ENCODE data around the gene SOD1. TPM values are rescaled to one million over a fixed set of nuclear protein-coding genes. Genes with fewer than 3 reads are reported as not detected.
"Not testable (repeated sequence)": the region's sequence is repeated elsewhere in the genome, so short reads cannot be mapped to it uniquely, and the experiment has no call there.

Gene SOD1
- total and polyA plus RNA-seq, 2 experiments from 2014 or later = 242 to 463 TPM

GRCh38 chr21:31629972-31630711 lies 29.4 kb upstream of the SOD1 start:
- no peaks in the 10 kb centered on the region for H3K36me3 ChIP-seq
- H3K27ac ChIP-seq = no peak overlapping the region
- H3K27me3 ChIP-seq = no peaks in the 10 kb centered on the region
- H3K4me3 ChIP-seq = no peak overlapping the region
- TF ChIP-seq CTCF (IDR thresholded peaks at IDR 0.05; ENCODE audit: low read depth, low read length) = no peak
- H3K4me1 ChIP-seq (ENCODE audit: low read depth) = no peaks in the 10 kb centered on the region
- no peaks in the 10 kb centered on the region for H3K9me3 ChIP-seq (ENCODE audit: low read depth)
- peak in 1 of 2 donors; percentile 91 for DNase-seq (ENCODE audit: low read depth in 1 of 2, low spot score in 1 of 2)

GRCh38 chr21:31631881-31632280 lies 27.6 kb upstream of the SOD1 start:
- not testable (repeated sequence) for DNase-seq (ENCODE audit: low read depth in 1 of 2, low spot score in 1 of 2); H3K4me3 ChIP-seq; H3K36me3 ChIP-seq; H3K27me3 ChIP-seq; H3K9me3 ChIP-seq (ENCODE audit: low read depth); H3K4me1 ChIP-seq (ENCODE audit: low read depth); H3K27ac ChIP-seq

- no peak overlapping the region for H3K4me3 ChIP-seq
- no peak for DNase-seq (ENCODE audit: low read depth in 1 of 2, low spot score in 1 of 2)
- no peaks in the 10 kb centered on the region for H3K4me1 ChIP-seq (ENCODE audit: low read depth)
- no peaks in the 10 kb centered on the region for H3K36me3 ChIP-seq
- H3K9me3 ChIP-seq (ENCODE audit: low read depth) = no peaks in the 10 kb centered on the region
- no peaks in the 10 kb centered on the region for H3K27me3 ChIP-seq
- TF ChIP-seq CTCF (IDR thresholded peaks at IDR 0.05; ENCODE audit: low read depth, low read length) = no peak
- H3K27ac ChIP-seq = no peak overlapping the region
Observed at GRCh38 chr21:31634993-31635392, 24.5 kb upstream of the SOD1 start.

- Histone ChIP-seq H3K9me3 (ENCODE audit: low read depth) (no peaks in the 10 kb centered on the region), H3K4me3 (no peak overlapping the region), H3K36me3 (no peaks in the 10 kb centered on the region), H3K27me3 (no peaks in the 10 kb centered on the region), H3K27ac (no peak overlapping the region), H3K4me1 (ENCODE audit: low read depth) (no peaks in the 10 kb centered on the region)
- no peak for TF ChIP-seq CTCF (IDR thresholded peaks at IDR 0.05; ENCODE audit: low read depth, low read length)
- DNase-seq (ENCODE audit: low read depth in 1 of 2, low spot score in 1 of 2) = no peak
Observed at GRCh38 chr21:31636874-31637273, 22.6 kb upstream of the SOD1 start.

- TF ChIP-seq CTCF (IDR thresholded peaks at IDR 0.05; ENCODE audit: low read depth, low read length) = no peak
- Histone ChIP-seq H3K27me3 (no peaks in the 10 kb centered on the region), H3K27ac (no peak overlapping the region), H3K9me3 (ENCODE audit: low read depth) (no peaks in the 10 kb centered on the region), H3K36me3 (no peaks in the 10 kb centered on the region), H3K4me3 (no peak overlapping the region), H3K4me1 (ENCODE audit: low read depth) (no peaks in the 10 kb centered on the region)
- no peak for DNase-seq (ENCODE audit: low read depth in 1 of 2, low spot score in 1 of 2)
Observed at GRCh38 chr21:31641416-31641922, 18.0 kb upstream of the SOD1 start.

- Histone ChIP-seq H3K27ac (no peak overlapping the region), H3K36me3 (no peaks in the 10 kb centered on the region), H3K4me1 (ENCODE audit: low read depth) (no peaks in the 10 kb centered on the region), H3K27me3 (no peaks in the 10 kb centered on the region), H3K4me3 (no peak overlapping the region), H3K9me3 (ENCODE audit: low read depth) (no peaks in the 10 kb centered on the region)
- peak in 1 of 2 donors; percentile 26 for DNase-seq (ENCODE audit: low read depth in 1 of 2, low spot score in 1 of 2)
- no peak for TF ChIP-seq CTCF (IDR thresholded peaks at IDR 0.05; ENCODE audit: low read depth, low read length)
Observed at GRCh38 chr21:31644643-31645042, 14.8 kb upstream of the SOD1 start.

Measured in cardiac muscle cell (in vitro differentiated cells and primary cell).